Neuronal stem cell (in vitro differentiated cells): ENCODE measurements around the gene DDTL.

ENCODE experiments used
- DNase-seq: peaks from one replicate; pipeline ENCODE4 v3.0.0-alpha.2; 2013; ENCODE audit warnings: low spot score
- H2AFZ ChIP-seq: one replicate; pipeline ENCODE4 v1.6.1; 2013; ENCODE audit warnings: mild to moderate bottlenecking, low read length, inconsistent platforms
- H2AK5ac ChIP-seq: 2 replicates; pipeline ENCODE4 v1.6.1; 2013; ENCODE audit warnings: low read depth, mild to moderate bottlenecking, inconsistent platforms, low read length, moderate library complexity, mixed read lengths
- H2BK120ac ChIP-seq: 2 replicates; pipeline ENCODE4 v1.6.1; 2013; ENCODE audit warnings: low read depth, mild to moderate bottlenecking, inconsistent platforms, low read length, moderate library complexity, mixed read lengths
- H2BK12ac ChIP-seq: one replicate; pipeline ENCODE4 v1.6.1; 2013; ENCODE audit warnings: low read length, inconsistent platforms
- H2BK15ac ChIP-seq: 2 replicates; pipeline ENCODE4 v1.6.1; 2013; ENCODE audit warnings: mild to moderate bottlenecking, low read length, inconsistent platforms, mixed read lengths
- H2BK5ac ChIP-seq: one replicate; pipeline ENCODE4 v1.6.1; 2013; ENCODE audit warnings: inconsistent platforms, mild to moderate bottlenecking, low read length, moderate library complexity
- H3K14ac ChIP-seq: one replicate; pipeline ENCODE4 v1.6.1; 2013; ENCODE audit warnings: low read length, inconsistent platforms
- H3K18ac ChIP-seq: 2 replicates; pipeline ENCODE4 v1.6.1; 2013; ENCODE audit warnings: low read length, inconsistent platforms
- H3K23ac ChIP-seq: 2 replicates; pipeline ENCODE4 v1.6.1; 2013; ENCODE audit warnings: low read depth, mild to moderate bottlenecking, mixed read lengths, low read length, inconsistent platforms; ENCODE audit not compliant: poor library complexity
- H3K27ac ChIP-seq: replicated peaks from 3 replicates; pipeline ENCODE4 v1.5.1; 2013; ENCODE audit warnings: low read length, inconsistent platforms
- H3K27me3 ChIP-seq, 3 experiments: 2 replicates each; pipeline ENCODE4 v1.6.1; 2013; ENCODE audit warnings: low read length in 3 of 3, mild to moderate bottlenecking in 2 of 3, inconsistent platforms in 1 of 3, low read depth in 1 of 3, mixed read lengths in 1 of 3, moderate library complexity in 1 of 3; ENCODE audit not compliant: control insufficient read depth in 3 of 3, insufficient read depth in 3 of 3
- H3K36me3 ChIP-seq, 2 donors: replicated peaks in 1 of 2; 2 replicates each; pipeline ENCODE4 v1.6.1; 2013; ENCODE audit warnings: low read length in 2 of 2; ENCODE audit not compliant: control insufficient read depth in 2 of 2, insufficient read depth in 2 of 2
- H3K4ac ChIP-seq: 2 replicates; pipeline ENCODE4 v1.6.1; 2013; ENCODE audit warnings: inconsistent platforms, mild to moderate bottlenecking, low read length, moderate library complexity
- H3K4me1 ChIP-seq, 2 donors: 1 replicate in 1 of 2; 2 replicates in 1 of 2; pipeline ENCODE4 v1.6.1; 2013; ENCODE audit warnings: low read length in 2 of 2, low read depth in 1 of 2; ENCODE audit not compliant: control insufficient read depth in 2 of 2, insufficient read depth in 1 of 2
- H3K4me2 ChIP-seq: one replicate; pipeline ENCODE4 v1.6.1; 2013; ENCODE audit warnings: mild to moderate bottlenecking, low read length, inconsistent platforms; ENCODE audit not compliant: insufficient read depth, poor library complexity, severe bottlenecking
- H3K4me3 ChIP-seq, 2 donors: 2 replicates each; pipeline ENCODE4 v1.5.1; 2013; ENCODE audit warnings: low read length in 2 of 2, mild to moderate bottlenecking in 2 of 2, inconsistent platforms in 1 of 2, moderate library complexity in 1 of 2
- H3K79me1 ChIP-seq: one replicate; pipeline ENCODE4 v1.6.1; 2013; ENCODE audit warnings: low read depth, mild to moderate bottlenecking, inconsistent platforms, low read length, moderate library complexity
- H3K9ac ChIP-seq: one replicate; pipeline ENCODE4 v1.6.1; 2013; ENCODE audit warnings: mild to moderate bottlenecking, low read depth, low read length, inconsistent platforms; ENCODE audit not compliant: poor library complexity
- H3K9me3 ChIP-seq, 2 donors: replicated peaks in 1 of 2; 2 replicates each; pipeline versions ENCODE3 to v1.6.1; 2013; ENCODE audit warnings: low read length in 2 of 2, mild to moderate bottlenecking in 2 of 2, inconsistent platforms in 1 of 2, low read depth in 1 of 2, mixed read lengths in 1 of 2, moderate library complexity in 1 of 2; ENCODE audit not compliant: control insufficient read depth in 2 of 2, insufficient read depth in 1 of 2
- H4K8ac ChIP-seq: one replicate; pipeline ENCODE4 v1.6.1; 2013; ENCODE audit warnings: low read depth, mild to moderate bottlenecking, inconsistent platforms, low read length, moderate library complexity
- H4K91ac ChIP-seq: one replicate; pipeline ENCODE4 v1.6.1; 2013; ENCODE audit warnings: low read length, low read depth, mild to moderate bottlenecking, inconsistent platforms; ENCODE audit not compliant: poor library complexity
- WGBS, 2 donors: extraction: QIAGEN DNeasy Blood & Tissue Kit; methylation state at CpG; one replicate each; pipeline ENCODE4 v1.1.7; 2013; ENCODE audit warnings: missing lambda C conversion rate in 2 of 2, mixed read lengths in 1 of 2; ENCODE audit not compliant: insufficient read length in 2 of 2, insufficient replicate concordance in 1 of 2; ENCODE audit errors: extremely low coverage in 2 of 2; 5-methylcytosine and 5-hydroxymethylcytosine counted together

Gene DDTL

GRCh38 chr22:24009227-24010017 lies 42.7 kb downstream of the DDTL start:
- no peak for DNase-seq

GRCh38 chr22:24010018-24010391 lies 43.3 kb downstream of the DDTL start:
- H3K79me1 ChIP-seq = peaks cover 6% of the 10 kb centered on the region
- no peak overlapping the region for H4K8ac ChIP-seq
- no peak overlapping the region for H2AK5ac ChIP-seq
- H4K91ac ChIP-seq = no peak overlapping the region
- H2BK15ac ChIP-seq = no peak overlapping the region
- no peak overlapping the region for H2BK12ac ChIP-seq
- no CpG with 5 or more reads among the region's 2 CpGs for WGBS, 2 donors
- peaks cover 0 to 17% (median 0%) of the 10 kb centered on the region in 3 experiments for H3K27me3 ChIP-seq
- peaks cover 0 to 8% of the 10 kb centered on the region in 2 donors for H3K9me3 ChIP-seq
- no peak overlapping the region for H3K9ac ChIP-seq
- no peak overlapping the region for H3K4me3 ChIP-seq
- no peak for DNase-seq
- no peak overlapping the region for H3K18ac ChIP-seq
- H3K27ac ChIP-seq = no peak overlapping the region
- peaks cover 0 to 4% of the 10 kb centered on the region in 2 donors for H3K36me3 ChIP-seq
- no peak overlapping the region for H3K23ac ChIP-seq
- no peak overlapping the region for H3K4me2 ChIP-seq
- peaks cover 3 to 9% of the 10 kb centered on the region in 2 donors for H3K4me1 ChIP-seq
- H3K4ac ChIP-seq = no peak overlapping the region
- no peak overlapping the region for H2BK120ac ChIP-seq
- H3K14ac ChIP-seq = no peak overlapping the region
- no peak overlapping the region for H2AFZ ChIP-seq
- H2BK5ac ChIP-seq = no peak overlapping the region

More at GRCh38 chr22:24009227-24010017, 42.7 kb downstream of the DDTL start:
- H2AK5ac ChIP-seq = no peak overlapping the region
- no peak overlapping the region for H3K14ac ChIP-seq
- H3K36me3 ChIP-seq = no peaks in the 10 kb centered on the region
- no peak overlapping the region for H3K18ac ChIP-seq
- WGBS, 2 donors = no CpG with 5 or more reads among the region's 7 CpGs
- H3K4me3 ChIP-seq = no peak overlapping the region
- peaks cover 0 to 8% of the 10 kb centered on the region in 2 donors for H3K9me3 ChIP-seq
- H2AFZ ChIP-seq = peak overlapping the region; percentile 27
- H4K91ac ChIP-seq = no peak overlapping the region
- H3K4me2 ChIP-seq = no peak overlapping the region
- peaks cover 0 to 21% (median 0%) of the 10 kb centered on the region in 3 experiments for H3K27me3 ChIP-seq
- H3K23ac ChIP-seq = no peak overlapping the region
- H3K4ac ChIP-seq = no peak overlapping the region
- H2BK120ac ChIP-seq = no peak overlapping the region
- no peak overlapping the region for H4K8ac ChIP-seq
- H3K27ac ChIP-seq = no peak overlapping the region
- H3K9ac ChIP-seq = no peak overlapping the region
- H2BK15ac ChIP-seq = no peak overlapping the region
- H2BK5ac ChIP-seq = no peak overlapping the region
- no peak overlapping the region for H2BK12ac ChIP-seq
- peaks cover 3 to 9% of the 10 kb centered on the region in 2 donors for H3K4me1 ChIP-seq
- H3K79me1 ChIP-seq = peaks cover 6% of the 10 kb centered on the region

- no peak overlapping the region for H3K14ac ChIP-seq
- peaks cover 6% of the 10 kb centered on the region for H3K79me1 ChIP-seq
- H3K4me1 ChIP-seq = peaks cover 3 to 6% of the 10 kb centered on the region in 2 donors
- H4K91ac ChIP-seq = no peak overlapping the region
- peak overlapping the region; percentile 86 for H3K9ac ChIP-seq
- H2BK120ac ChIP-seq = no peak overlapping the region
- H3K4me2 ChIP-seq = peak overlapping the region; percentile 77
- peak overlapping the region; percentile 74 for H3K23ac ChIP-seq
- H3K4ac ChIP-seq = no peak overlapping the region
- H2BK5ac ChIP-seq = peak overlapping the region; percentile 89
- H2AFZ ChIP-seq = peak overlapping the region; percentile 95
- no peak overlapping the region for H4K8ac ChIP-seq
- no peak overlapping the region for H2BK15ac ChIP-seq
- DNase-seq = no peak
- H3K36me3 ChIP-seq = peaks cover 0 to 6% of the 10 kb centered on the region in 2 donors
- peak overlapping the region; percentile 91 to 93 for H3K4me3 ChIP-seq
- peak overlapping the region; percentile 90 for H3K18ac ChIP-seq
- peaks cover 0 to 7% (median 0%) of the 10 kb centered on the region in 3 experiments for H3K27me3 ChIP-seq
- H3K27ac ChIP-seq = peak overlapping the region; percentile 86
- no CpG with 5 or more reads among the region's 10 CpGs for WGBS, 2 donors
- H2BK12ac ChIP-seq = no peak overlapping the region
- peaks cover 0 to 17% of the 10 kb centered on the region in 2 donors for H3K9me3 ChIP-seq
- peak overlapping the region; percentile 34 for H2AK5ac ChIP-seq
Measured at GRCh38 chr22:24011735-24012068, 45.0 kb downstream of the DDTL start.

- no peak overlapping the region for H3K14ac ChIP-seq
- no peak overlapping the region for H2BK15ac ChIP-seq
- H3K18ac ChIP-seq = no peak overlapping the region
- H3K27me3 ChIP-seq = no peaks in the 10 kb centered on the region
- no peak overlapping the region for H4K91ac ChIP-seq
- no peak overlapping the region for H3K9ac ChIP-seq
- H3K4ac ChIP-seq = no peak overlapping the region
- no peak for DNase-seq
- peaks cover 0 to 15% of the 10 kb centered on the region in 2 donors for H3K36me3 ChIP-seq
- no peak overlapping the region for H2AK5ac ChIP-seq
- H3K4me3 ChIP-seq = no peak overlapping the region
- H2BK12ac ChIP-seq = no peak overlapping the region
- H4K8ac ChIP-seq = no peak overlapping the region
- H3K9me3 ChIP-seq = peaks cover 0 to 9% of the 10 kb centered on the region in 2 donors
- H2BK5ac ChIP-seq = no peak overlapping the region
- peaks cover 3% of the 10 kb centered on the region in 2 donors for H3K4me1 ChIP-seq
- H3K27ac ChIP-seq = no peak overlapping the region
- no peak overlapping the region for H3K23ac ChIP-seq
- H2BK120ac ChIP-seq = no peak overlapping the region
- no CpG with 5 or more reads among the region's 1 CpG for WGBS, 2 donors
- no peak overlapping the region for H2AFZ ChIP-seq
- peaks cover 6% of the 10 kb centered on the region for H3K79me1 ChIP-seq
- no peak overlapping the region for H3K4me2 ChIP-seq
Measured at GRCh38 chr22:24016156-24016555, 49.5 kb downstream of the DDTL start.
